Measurements from ENCODE around the gene TGM5.
"Not testable (repeated sequence)": the region's sequence is repeated elsewhere in the genome, so short reads cannot be mapped to it uniquely, and the experiment has no call there.

Gene TGM5

GRCh38 chr15:43266834-43267233 lies at the start of gene TGM5:
Gene TGM5 (minus strand): TSS chr15:43266928. CDS start chr15:43266849, 79 bp downstream.
- DNase-seq (ENCODE audit: low read depth, low spot score) = no peak

- no peak for DNase-seq (ENCODE audit: low read depth, low spot score)
Measured at GRCh38 chr15:43314171-43314570, 47.4 kb upstream of the TGM5 start.

- DNase-seq (ENCODE audit: low read depth, low spot score) = no peak
Measured at GRCh38 chr15:43312378-43312777, 45.6 kb upstream of the TGM5 start.

- no peak for DNase-seq (ENCODE audit: low read depth, low spot score)
Measured at GRCh38 chr15:43302205-43302817, 35.6 kb upstream of the TGM5 start, which contains the start of gene TGM7. Gene TGM7 (minus strand): TSS chr15:43302255.

GRCh38 chr15:43299884-43300283 lies 33.2 kb upstream of the TGM5 start:
- DNase-seq (ENCODE audit: low read depth, low spot score) = no peak

- no peak for DNase-seq (ENCODE audit: low read depth, low spot score)
Measured at GRCh38 chr15:43299411-43299810, 32.7 kb upstream of the TGM5 start.

GRCh38 chr15:43294091-43294706 lies 27.5 kb upstream of the TGM5 start:
- DNase-seq (ENCODE audit: low read depth, low spot score) = no peak

- no peak for DNase-seq (ENCODE audit: low read depth, low spot score)
Measured at GRCh38 chr15:43293432-43293831, 26.7 kb upstream of the TGM5 start.

- no peak for DNase-seq (ENCODE audit: low read depth, low spot score)
Measured at GRCh38 chr15:43292375-43293078, 25.8 kb upstream of the TGM5 start.

GRCh38 chr15:43289656-43290055 lies 22.9 kb upstream of the TGM5 start:
- not testable (repeated sequence) for DNase-seq (ENCODE audit: low read depth, low spot score)

GRCh38 chr15:43287254-43287653 lies 20.5 kb upstream of the TGM5 start:
- no peak for DNase-seq (ENCODE audit: low read depth, low spot score)

GRCh38 chr15:43286074-43286473 lies 19.3 kb upstream of the TGM5 start:
- DNase-seq (ENCODE audit: low read depth, low spot score) = no peak

- peak; percentile 27 for DNase-seq (ENCODE audit: low read depth, low spot score)
Measured at GRCh38 chr15:43285609-43286037, 18.9 kb upstream of the TGM5 start.

- no peak for DNase-seq (ENCODE audit: low read depth, low spot score)
Measured at GRCh38 chr15:43283526-43283925, 16.8 kb upstream of the TGM5 start.

GRCh38 chr15:43281926-43282602 lies 15.3 kb upstream of the TGM5 start:
- DNase-seq (ENCODE audit: low read depth, low spot score) = no peak

GRCh38 chr15:43280996-43281395 lies 14.3 kb upstream of the TGM5 start:
- no peak for DNase-seq (ENCODE audit: low read depth, low spot score)

- no peak for DNase-seq (ENCODE audit: low read depth, low spot score)
Measured at GRCh38 chr15:43279496-43279895, 12.8 kb upstream of the TGM5 start.

- DNase-seq (ENCODE audit: low read depth, low spot score) = no peak
Measured at GRCh38 chr15:43278869-43279268, 12.1 kb upstream of the TGM5 start.

GRCh38 chr15:43277901-43278300 lies 11.2 kb upstream of the TGM5 start:
- DNase-seq (ENCODE audit: low read depth, low spot score) = no peak

- no peak for DNase-seq (ENCODE audit: low read depth, low spot score)
Measured at GRCh38 chr15:43277231-43277823, 10.6 kb upstream of the TGM5 start.

- no peak for DNase-seq (ENCODE audit: low read depth, low spot score)
Measured at GRCh38 chr15:43276563-43277200, 10.0 kb upstream of the TGM5 start.
